OCI-LY3 (cell line): ENCODE results near the gene ENTPD5.

Experiments used
- H2AFZ ChIP-seq: fragments of 200-600, 300-600 bp; shearing (Covaris generic); 2 replicates; pipeline ENCODE4 v1.6.0; 2014; ENCODE audit warnings: antibody characterized with exemption, low read depth, low read length
- H3K27ac ChIP-seq: fragments of 200-600, 300-600 bp; sonication (generic); 2 replicates; pipeline ENCODE4 v1.5.1; 2014; ENCODE audit warnings: mild to moderate bottlenecking, low read length, moderate library complexity, mixed read lengths
- H3K27me3 ChIP-seq: fragments of 200-600, 300-600 bp; sonication (generic); 2 replicates; pipeline ENCODE4 v1.6.1; 2014; ENCODE audit warnings: low read depth, low read length, mixed read lengths
- H3K36me3 ChIP-seq: fragments of 200-600, 300-600 bp; sonication (generic); replicated peaks from 2 replicates; pipeline ENCODE3; 2014; ENCODE audit warnings: low read depth, low read length, mixed read lengths
- H3K4me1 ChIP-seq: fragments of 300-600, 200-600 bp; sonication (generic); 2 replicates; pipeline ENCODE4 v1.6.1; 2014; ENCODE audit warnings: low read length, mixed read lengths
- H3K4me2 ChIP-seq: fragments of 200-600, 300-600 bp; sonication (generic); 2 replicates; pipeline ENCODE4 v1.6.1; 2014; ENCODE audit warnings: low read length, mixed read lengths
- H3K4me3 ChIP-seq: fragments of 300-600, 200-600 bp; sonication (generic); 2 replicates; pipeline ENCODE4 v1.5.1; 2014; ENCODE audit warnings: antibody characterized with exemption, mild to moderate bottlenecking, low read length, moderate library complexity
- H3K79me2 ChIP-seq: fragments of 300-600, 200-600 bp; shearing (Covaris generic); 2 replicates; pipeline ENCODE4 v1.6.1; 2014; ENCODE audit warnings: mild to moderate bottlenecking, low read length, mixed read lengths
- H3K9ac ChIP-seq: fragments of 300-600, 200-600 bp; shearing (Covaris generic); 2 replicates; pipeline ENCODE4 v1.6.0; 2014; ENCODE audit warnings: mild to moderate bottlenecking, low read length, moderate library complexity
- H3K9me3 ChIP-seq: fragments of 200-600, 300-600 bp; shearing (Covaris generic); 2 replicates; pipeline ENCODE4 v1.6.1; 2014; ENCODE audit warnings: low read length, mixed read lengths; ENCODE audit not compliant: insufficient read depth
- H4K20me1 ChIP-seq: fragments of 200-600, 300-600 bp; sonication (generic); 2 replicates; pipeline ENCODE4 v1.6.1; 2016; ENCODE audit warnings: low read length, mixed read lengths; ENCODE audit not compliant: insufficient read depth
- CTCF ChIP-seq: fragments of 200-600, 300-600 bp; sonication (generic); IDR thresholded peaks from 2 replicates; pipeline ENCODE4 v1.5.1; 2014; ENCODE audit warnings: antibody characterized with exemption, low read length, low read depth
- EZH2phosphoT487 ChIP-seq: fragments of 200-600 bp; shearing (Covaris generic); IDR thresholded peaks from 2 replicates; pipeline ENCODE4 v1.6.1; 2018; ENCODE audit warnings: antibody characterized with exemption, mixed run types, low read depth

The ENTPD5 gene, protein sequence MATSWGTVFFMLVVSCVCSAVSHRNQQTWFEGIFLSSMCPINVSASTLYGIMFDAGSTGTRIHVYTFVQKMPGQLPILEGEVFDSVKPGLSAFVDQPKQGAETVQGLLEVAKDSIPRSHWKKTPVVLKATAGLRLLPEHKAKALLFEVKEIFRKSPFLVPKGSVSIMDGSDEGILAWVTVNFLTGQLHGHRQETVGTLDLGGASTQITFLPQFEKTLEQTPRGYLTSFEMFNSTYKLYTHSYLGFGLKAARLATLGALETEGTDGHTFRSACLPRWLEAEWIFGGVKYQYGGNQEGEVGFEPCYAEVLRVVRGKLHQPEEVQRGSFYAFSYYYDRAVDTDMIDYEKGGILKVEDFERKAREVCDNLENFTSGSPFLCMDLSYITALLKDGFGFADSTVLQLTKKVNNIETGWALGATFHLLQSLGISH

DNA sequence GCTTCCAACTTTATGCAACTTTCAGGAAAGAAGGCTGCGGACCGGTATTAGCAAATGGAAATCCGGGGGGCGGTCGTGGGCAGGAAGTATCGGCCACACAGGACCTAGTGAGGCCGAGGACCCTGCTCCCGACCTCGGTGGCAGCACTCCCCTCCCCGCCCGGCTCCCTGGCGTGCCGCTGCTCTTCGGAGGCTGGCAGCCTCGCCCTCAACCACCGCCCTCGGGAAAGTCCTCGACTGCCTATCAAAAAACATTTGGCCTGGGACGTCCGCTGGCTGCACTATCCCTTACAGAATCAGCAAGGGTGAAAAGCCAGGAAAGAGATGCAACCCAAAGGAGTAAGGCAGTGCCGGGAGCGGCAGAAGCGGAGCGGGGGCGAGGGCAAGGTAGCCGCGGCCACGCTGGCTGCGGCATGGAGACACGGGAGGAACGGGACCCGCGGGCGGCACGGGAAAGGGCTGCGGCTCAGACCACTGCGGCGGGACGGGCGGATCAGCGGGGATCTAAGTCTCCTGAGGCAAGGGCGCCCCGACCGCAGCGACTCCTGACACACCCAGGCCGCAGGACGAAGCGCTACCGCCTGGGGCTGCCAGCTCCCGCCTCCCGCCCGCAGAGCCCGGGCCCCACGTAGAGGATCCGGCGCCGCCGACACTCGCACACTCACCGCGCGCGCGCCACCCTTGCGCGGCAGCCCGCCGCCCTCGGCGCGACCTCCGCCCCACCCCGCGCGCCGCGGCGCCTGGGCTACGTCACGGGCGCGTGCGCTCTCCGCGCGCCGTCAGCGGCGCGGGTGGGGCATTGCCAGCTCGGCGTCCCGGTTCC is at the start of gene ENTPD5, which contains the start of gene BBOF1:
Gene ENTPD5, minus strand, starts transcription at position 703 of the 822 bp plus-strand sequence. CDS start 31,186 bp downstream, outside the sequence.
Gene BBOF1, plus strand, starts transcription at position 764 of the 822 bp plus-strand sequence. CDS start 130 bp downstream, outside the sequence.
- Histone ChIP-seq H2AFZ (peak within 1 kb of the TSS; percentile 94), H3K27ac (peak within 1 kb of the TSS; percentile 49), H3K9me3 (no peaks in the 10 kb centered on the region), H4K20me1 (no peaks in the 10 kb centered on the region), H3K79me2 (no peaks in the 10 kb centered on the region), H3K4me3 (peak within 1 kb of the TSS; percentile 97), H3K9ac (peak within 1 kb of the TSS; percentile 96), H3K4me1 (peaks cover 4% of the 10 kb centered on the region; the same call in 1 of the 2 replicates), H3K36me3 (no peaks in the 10 kb centered on the region), H3K27me3 (no peaks in the 10 kb centered on the region), H3K4me2 (peak within 1 kb of the TSS; percentile 93)
- TF ChIP-seq EZH2phosphoT487 (no peak), CTCF (no peak)

DNA sequence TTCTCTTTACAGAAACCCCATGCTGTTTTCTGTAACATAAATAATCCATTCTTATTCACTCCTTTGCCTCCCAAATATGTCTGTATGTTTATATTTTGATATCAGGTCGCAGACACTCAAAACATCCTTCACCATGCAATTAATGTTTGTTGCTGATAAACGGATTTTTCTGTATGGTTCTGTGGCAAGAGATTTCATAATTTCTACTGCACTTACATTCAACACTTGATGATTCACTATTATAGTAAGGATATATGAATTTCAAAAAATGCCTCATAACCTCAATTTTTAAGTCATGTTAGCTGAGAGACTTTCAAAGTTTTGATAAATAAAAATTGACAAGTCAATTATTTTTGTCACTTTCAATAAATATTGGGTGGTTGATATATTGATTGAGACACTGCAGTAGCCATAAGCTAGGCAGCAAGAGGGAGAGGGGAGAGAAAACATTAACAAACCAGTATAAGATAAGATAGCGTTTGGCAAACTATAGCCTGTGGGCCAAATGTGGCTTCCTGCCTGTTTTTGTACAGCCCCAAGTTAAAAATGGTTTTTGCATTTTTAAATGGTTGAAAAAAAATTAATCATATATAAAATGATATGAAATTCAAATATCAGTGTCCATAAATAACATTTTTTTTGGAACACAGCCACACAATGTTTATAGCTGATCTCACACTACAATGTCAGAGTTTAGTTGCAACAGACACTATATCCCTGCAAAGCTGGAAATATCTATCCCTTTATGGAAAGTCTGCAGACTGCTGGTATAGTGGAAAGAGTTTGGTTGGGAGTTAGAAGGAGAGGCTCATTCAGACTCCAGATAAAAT is 46.9 kb upstream of the ENTPD5 start:
- no peak overlapping the region for H3K9ac ChIP-seq
- H2AFZ ChIP-seq = no peak overlapping the region
- no peaks in the 10 kb centered on the region for H4K20me1 ChIP-seq
- no peaks in the 10 kb centered on the region for H3K4me1 ChIP-seq
- H3K27ac ChIP-seq = no peak overlapping the region
- H3K36me3 ChIP-seq = no peaks in the 10 kb centered on the region
- H3K9me3 ChIP-seq = no peaks in the 10 kb centered on the region
- H3K4me2 ChIP-seq = no peak overlapping the region
- TF ChIP-seq EZH2phosphoT487 = no peak
- no peak for TF ChIP-seq CTCF
- no peaks in the 10 kb centered on the region for H3K27me3 ChIP-seq
- H3K79me2 ChIP-seq = no peaks in the 10 kb centered on the region
- no peak overlapping the region for H3K4me3 ChIP-seq

DNA sequence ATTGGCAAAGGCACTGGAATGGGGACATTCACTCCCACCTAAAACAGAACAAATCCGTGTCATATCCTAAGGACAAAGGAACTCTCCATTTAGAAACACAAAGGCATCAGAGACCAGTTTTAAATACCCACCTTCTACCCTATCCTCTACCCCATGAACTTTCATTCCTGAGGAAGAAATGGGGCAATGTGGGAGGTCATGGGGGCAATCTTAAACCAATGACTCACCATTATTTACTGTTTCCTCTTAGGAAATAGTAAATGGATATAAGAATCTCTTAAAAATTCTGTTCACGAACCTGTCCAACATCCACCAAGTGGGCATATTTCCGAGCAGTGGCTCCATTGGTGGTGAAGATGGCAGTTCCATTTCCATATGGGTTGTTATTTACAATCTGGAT is 45.8 kb upstream of the ENTPD5 start:
- H3K36me3 ChIP-seq = no peaks in the 10 kb centered on the region
- no peak overlapping the region for H3K4me2 ChIP-seq
- no peak overlapping the region for H3K27ac ChIP-seq
- H3K79me2 ChIP-seq = no peaks in the 10 kb centered on the region
- H3K9me3 ChIP-seq = no peaks in the 10 kb centered on the region
- H3K27me3 ChIP-seq = no peaks in the 10 kb centered on the region
- TF ChIP-seq EZH2phosphoT487 (no peak), CTCF (no peak)
- H2AFZ ChIP-seq = no peak overlapping the region
- no peak overlapping the region for H3K9ac ChIP-seq
- no peak overlapping the region for H3K4me3 ChIP-seq
- H4K20me1 ChIP-seq = no peaks in the 10 kb centered on the region
- H3K4me1 ChIP-seq = no peaks in the 10 kb centered on the region
